Tongue (tissue), 2 donors: Measurements from ENCODE around the gene CHI3L1. TPM values are rescaled to one million over a fixed set of nuclear protein-coding genes. Genes with fewer than 3 reads are reported as not detected.

Source experiments
- DNase-seq: peaks from one replicate; pipeline ENCODE4 v3.0.0-alpha.2; 2015
- total RNA-seq: library from RNA; depleted of rRNA; stranded (reverse); fragments of >200 nt; gene quantifications from one replicate; pipeline ENCODE4 v1.2.3, GENCODE V29; 2014

The CHI3L1 gene
- total RNA-seq, 1 donor from 2014 or later = 1.3 TPM

DNA sequence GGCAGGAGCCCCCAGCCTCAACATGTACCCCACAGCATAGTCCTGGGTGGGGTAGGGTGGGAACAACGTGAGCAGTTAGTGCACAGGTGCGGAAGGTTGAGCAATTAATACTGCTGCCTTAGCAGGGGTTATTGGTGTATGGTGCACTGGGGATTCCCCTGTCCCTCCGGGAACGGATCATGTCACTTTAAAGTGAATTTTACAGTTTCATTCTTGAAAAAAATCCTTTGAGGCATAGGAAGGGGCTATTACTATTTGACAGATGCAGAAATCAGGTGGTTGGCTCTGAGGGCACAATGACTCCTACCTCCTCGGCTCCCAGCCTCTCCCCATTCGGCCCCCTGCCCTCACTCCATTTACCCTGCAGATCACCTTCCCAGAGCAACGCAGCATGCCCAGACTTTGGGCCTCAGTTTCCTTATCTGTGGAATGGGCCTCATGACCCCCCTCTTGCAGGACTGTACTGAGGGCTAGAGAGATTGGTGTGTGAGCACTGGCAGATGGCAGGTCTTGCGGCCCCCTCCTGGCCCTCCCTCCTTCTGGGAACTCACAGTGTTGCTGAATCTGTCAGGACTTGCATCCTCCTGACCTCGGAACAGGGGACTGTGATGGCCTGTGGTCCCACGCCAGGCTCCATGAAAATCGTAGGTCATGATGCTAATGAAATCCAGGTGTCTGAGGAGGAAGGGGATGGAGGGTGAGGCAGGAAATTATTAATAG is 5.7 kb downstream of the CHI3L1 start:
- no peak for DNase-seq

DNA sequence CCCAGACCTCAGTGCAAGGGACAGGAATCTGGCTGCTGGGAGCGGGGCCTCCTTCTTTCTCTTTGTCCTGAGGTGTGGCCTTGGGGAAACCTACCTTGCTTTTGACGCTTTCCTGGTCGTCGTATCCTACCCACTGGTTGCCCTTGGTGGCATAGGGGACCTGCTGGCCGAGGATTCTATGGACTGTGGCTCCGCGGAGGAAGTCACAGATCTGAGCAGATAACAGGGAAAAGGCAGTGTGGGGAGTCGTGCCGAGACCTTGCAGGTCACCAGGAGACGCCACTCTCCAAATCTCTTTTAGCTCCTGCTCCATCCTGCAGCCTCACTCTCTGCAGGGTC is 6.9 kb downstream of the CHI3L1 start:
- DNase-seq = no peak

DNA sequence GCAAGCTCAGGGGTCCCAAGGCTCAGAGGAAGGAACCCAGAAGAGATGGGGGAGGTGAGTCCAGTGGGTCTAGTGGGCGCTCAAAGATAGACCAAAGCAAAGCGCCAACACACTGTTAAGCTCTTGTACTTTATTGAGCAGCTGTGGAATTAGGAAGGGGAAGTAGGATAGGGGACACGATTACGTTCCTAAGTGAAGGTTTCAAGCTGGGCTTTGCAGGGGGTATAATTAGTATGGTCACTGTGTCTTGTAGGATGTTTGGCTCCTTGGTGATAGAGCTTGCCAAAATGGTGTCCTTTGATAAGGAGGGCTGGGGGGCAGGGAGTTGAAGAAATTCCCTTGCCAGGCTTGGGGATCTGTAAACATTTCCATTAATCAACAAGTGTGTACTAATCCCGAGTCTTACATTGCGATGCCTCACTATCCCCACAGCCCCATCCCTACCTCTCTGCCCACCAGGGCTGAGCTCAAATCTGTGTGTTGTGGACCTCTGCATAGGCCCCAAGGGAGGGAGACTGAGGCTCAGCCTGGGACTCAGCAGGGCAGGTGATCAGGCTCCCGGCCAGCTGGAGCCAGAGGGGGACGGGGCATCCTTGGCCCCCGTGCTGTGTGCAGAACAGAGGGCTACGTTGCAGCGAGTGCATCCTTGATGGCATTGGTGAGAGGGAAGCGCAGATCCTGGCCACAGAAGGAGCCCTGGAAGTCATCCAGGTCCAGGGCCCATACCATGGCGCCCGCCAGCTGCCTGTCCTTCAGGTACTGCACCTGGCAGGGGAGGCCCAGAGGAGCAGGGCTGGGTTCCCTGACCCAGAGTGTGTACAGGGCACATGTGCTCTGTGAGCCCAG is 7.5 kb downstream of the CHI3L1 start:
- DNase-seq = no peak

DNA sequence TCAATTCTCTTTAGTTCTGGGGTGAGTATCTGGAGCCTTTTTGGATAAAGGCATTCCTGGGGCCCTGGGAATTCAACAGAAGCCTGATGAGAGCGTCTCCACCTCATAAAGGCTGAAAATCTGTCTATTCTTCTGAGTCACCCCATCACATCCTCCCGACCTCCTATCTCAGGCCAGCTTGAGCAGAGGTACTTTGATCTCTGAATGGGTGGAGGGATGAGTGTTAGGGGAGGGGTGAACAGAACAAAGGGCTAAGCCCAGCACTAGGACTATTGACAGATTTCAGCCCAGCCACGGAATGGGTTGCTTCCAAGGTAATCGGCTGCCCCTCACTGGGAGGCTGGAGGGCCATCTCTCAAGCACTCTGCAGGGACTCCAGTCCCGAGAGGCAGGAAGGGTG is 8.4 kb downstream of the CHI3L1 start:
- no peak for DNase-seq

DNA sequence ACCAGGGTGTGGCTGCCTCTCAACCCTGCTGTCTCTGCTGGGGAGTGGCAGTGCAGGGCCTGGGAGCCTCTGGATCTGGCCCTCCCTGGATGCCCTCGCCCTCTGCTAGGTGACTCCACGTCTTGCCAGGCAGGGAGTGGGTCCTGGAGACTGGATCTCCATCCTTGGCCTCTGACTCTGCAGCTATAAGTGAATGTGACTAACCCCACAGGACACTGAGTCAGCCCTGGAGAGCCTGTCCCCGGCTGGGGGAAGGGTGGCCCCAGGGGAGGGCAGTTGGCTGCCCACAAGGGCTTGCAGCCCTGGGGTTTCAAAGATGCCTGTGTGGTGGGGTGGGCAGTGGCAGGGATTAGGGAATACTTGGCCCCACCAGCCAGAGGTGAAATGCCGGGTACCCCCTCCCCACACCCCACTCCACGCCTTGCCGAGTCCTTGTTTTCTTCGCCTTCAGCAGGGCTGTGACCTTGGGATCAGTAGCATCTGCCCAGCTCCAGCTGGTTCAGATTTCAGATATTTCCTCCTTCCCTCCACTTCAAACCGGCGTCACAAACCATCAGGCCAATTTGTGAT is 8.9 kb downstream of the CHI3L1 start:
- no peak for DNase-seq

DNA sequence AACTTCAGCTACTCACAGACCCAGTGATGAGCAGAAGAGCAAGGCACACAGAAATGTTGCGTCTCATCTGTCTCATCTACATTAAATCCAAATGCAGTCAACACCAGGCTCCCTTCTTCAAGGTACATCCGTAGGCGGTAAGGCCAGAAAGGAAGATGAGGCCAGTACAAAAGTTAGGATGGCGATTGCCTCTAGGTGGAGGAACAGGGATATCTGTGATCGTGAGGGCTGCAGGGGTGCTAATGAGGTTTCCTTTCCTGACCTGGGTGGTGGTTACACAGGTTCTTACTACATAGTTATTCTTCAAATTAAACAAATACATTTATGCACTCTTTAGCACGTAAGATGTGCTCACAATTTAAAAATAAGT is 9.5 kb downstream of the CHI3L1 start:
- no peak for DNase-seq

DNA sequence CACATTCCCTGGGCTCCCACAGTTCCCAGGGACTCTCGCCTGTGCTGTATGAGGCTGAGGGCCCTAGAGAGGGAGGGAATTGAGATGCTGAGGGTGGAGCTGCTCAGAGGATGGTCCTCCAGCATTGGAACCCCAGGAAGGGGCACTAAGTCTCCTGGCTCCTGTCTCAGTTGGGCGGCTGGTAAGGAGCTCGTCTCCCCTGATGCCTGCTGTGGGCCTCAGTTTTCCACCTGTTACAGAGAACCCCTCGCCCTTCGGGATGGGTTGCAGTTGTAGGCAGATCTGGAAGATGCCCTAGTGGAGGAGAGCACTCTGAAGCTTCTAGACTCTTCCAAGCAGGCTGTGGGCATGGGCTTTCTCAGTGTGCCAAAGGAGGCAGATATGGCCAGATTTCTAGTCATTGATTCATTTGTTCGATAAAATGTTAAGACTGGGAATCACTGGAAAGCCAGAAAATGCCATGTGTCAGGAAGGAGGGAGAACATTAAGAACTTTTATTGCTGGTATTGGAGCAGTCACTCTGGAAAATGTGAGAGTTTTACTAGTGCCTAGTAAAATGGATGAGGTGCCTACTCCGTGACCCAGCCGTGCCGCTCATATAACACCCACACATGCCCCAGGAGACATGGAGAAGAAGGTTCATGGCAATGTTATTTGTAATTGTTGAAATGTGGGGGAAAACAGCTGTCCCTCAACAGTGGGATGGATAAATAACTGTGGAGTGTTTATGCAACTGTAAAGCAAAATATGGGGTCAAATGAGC is 10.1 kb downstream of the CHI3L1 start:
- no peak for DNase-seq

DNA sequence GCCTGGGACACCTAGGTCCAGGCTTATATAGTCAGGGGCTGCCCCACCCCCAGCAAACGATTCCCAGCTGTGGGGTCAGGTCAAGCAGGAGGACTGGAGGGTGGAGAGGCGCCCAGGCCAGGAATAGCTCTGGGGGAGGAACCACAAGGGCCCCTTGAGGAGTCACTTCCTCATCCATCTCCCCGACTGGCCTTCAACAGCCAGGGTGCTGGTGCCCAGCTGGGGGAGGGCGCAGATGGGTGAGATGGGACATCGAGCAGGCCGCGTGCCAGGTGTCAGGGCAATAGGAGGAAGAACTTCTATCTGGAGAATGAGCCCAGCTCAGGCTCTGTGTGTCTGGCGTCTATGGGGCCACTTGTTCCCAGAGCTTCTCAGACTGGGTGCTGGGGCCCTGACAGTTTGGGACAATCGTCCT is 10.7 kb downstream of the CHI3L1 start:
- peak; percentile 76 for DNase-seq

DNA sequence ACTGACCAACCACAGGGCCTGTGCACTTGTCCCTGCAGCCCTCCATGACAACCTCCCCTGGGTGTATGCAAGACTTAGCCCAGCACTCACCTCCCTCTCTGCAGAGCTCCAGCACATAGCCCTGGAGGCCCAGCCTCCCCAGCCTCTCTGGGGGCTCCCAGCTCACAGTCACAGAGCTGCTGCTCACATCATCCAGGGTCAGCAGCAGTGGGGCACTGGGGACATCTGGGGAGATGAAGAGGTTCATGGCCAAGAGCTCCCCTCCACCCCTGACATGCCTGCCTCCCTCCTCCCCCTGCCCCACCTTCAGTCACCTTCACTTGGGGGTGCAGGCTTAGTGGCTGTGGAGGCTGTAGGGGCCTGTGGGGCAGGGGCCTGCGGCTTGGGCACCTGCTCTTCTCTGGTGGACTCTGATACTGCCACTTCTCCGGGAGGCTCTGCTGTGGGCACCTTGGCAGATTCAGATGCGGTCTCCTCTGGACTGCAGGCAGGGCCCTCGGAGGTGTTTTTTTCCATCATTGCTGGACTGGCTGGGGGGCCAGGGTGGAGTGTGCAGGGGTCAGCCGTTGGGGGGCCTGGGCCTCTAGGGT is 11.2 kb downstream of the CHI3L1 start, which contains the start of gene MYBPH:
MYBPH (minus strand) TSS at position 590 of the 590 bp plus-strand sequence; CDS start at position 519, 71 bp downstream.
- DNase-seq = no peak

DNA sequence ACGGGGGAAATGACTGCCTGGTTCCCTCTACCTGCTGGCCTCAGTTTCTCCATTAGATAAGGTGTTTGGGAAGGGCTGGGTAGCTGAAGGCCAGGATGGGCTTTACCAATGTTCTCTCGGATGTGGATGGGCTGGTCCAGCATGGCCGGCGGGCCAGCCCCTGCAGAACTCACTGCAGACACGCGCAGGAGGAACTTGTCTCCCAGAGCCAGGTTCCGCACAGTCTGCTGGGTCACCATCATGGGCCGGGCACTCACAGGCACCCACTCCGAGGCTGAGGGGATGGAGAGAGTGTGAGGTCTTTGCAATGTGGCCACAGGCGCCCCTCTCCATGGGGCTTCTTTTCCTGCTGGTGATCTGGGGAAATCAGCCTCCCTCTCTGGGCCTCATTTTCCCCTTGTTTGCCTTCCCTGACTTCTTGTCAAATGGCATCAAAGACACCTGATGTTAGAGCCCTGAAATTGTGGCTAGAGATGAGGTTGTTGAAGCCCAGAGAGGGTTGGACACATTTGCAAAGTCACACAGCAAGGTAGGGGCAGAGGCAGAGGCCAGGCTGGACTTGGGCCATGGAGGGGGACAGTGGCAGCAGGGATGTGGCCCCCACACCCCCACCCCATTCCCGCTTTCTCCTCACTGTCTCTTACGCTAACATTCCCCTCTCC is 12.0 kb downstream of the CHI3L1 start:
- no peak for DNase-seq

DNA sequence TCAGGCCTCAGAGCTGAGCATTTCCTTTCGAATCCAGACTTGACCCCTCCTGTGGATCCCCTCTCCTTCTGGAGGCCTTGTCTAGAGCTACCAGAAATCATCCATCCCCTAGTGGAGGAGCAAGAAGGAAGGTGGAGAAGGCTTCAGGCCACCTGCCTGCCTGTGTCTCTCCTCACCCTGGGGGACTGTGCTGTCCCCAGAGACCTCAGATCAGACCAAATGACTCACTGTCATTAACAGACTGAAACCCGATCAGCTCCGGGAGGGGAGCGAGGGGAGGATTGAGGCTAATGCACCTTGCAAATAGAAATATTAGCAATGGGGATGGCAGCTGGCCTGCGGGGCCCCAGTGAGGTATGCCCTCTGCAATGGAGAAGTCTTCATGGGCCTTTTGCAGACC is 12.9 kb downstream of the CHI3L1 start:
- peak; percentile 85 for DNase-seq

DNA sequence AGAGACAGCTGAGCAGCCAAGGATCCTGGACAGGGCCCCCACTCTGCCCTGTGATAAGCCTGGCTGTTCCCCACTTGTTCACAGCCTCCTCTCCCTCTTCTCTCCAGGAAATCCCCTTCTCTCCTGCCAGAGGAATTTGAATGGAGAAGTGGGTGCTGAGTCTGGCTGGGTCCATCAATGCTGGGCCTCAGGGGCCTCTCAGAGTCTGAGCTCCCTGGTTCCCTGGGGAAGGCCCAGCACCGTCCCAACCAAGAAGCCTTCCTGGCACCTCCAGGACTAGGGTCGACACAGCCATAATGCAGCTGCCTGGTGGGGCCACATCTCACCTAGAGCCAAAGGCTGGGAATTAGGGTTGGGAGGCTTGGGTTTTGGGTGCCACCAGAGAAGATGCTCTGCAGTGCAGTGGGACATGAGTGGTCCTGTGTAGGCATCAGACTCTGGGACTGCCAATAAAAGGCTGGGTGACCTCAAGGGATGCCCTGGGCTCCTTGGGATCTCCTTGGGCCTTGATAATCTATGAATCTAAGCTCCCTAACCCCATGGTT is 13.4 kb downstream of the CHI3L1 start:
- DNase-seq = no peak

DNA sequence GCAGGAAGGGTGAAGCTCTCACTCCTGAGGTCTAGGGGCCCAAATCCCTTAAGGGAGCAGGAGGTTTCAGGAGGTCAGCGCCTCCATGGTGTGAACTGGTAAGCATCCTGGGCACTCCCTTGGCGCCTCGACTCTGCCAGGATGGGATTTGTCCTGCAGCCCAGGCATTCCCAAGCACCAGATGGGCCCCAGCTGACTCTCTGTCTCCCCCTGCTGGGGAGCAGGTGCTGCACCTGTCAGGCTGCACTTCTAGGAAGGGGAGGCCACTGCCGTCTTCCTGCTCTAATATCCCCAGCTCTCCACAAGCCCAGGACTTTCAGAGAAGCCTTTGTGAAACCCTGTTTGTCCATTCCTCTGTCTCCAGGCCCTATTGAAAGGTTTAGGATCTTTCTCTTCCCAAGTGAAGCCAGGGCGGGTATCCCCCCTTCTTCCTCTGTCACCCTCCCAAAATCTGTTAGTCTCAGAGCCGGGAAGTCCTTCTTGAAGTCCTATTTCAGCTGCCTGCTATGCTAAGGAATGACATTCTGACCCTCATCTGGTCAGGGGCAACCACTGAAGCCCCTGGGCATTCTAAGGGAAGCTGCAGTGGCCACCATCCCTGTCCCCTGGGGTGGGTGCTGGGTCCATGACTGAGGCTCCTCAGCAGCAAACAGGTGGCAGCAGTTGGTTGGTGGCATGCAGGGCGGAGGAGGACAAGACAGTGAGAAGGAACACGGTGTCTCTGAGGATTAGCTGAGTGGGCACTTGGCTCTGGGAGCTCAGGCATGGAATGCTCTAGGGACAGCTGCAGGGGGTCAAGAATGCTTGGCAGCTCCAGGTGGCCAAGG is 14.1 kb downstream of the CHI3L1 start:
- DNase-seq = peak; percentile 91

DNA sequence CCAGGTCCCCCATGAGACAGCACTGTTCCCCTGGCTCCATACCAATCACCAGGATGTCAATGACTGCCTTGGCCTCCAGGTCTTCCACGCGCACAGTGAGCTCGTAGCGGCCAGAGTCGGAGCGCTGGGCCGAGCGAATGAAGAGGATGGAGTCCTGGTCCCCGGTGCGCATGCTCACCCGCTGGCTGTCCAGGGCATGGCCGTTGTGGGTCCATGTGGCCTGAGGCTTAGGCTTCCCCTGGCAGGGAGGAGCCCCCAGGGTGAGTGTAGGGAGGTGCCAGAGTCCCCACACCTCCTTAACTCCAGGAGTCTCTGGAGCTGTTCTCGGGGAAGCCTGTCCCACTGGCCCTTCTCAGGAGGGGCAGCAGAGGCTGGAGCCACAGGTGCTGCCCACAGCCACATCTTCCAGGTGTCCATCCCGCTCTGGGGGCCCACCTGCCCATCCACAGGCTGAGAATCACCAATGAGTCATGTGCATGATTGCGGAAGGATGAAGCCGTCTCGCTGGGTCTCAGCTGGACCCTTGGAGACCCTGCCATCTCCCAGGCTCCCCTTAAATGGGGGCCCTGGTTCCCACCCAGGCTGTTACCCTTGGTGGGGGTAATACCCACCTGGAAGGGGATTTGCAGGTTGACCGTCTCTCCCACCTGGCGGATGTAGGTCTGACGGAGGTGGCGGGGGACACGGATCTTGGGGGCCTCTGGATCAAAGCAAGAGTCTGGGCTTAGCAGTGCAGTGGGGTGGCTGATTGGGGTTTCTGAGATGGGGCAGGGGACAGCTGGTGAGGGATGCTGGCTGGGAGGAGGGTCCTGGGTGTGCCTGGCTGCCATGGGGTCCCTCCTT is 14.9 kb downstream of the CHI3L1 start:
- no peak for DNase-seq

DNA sequence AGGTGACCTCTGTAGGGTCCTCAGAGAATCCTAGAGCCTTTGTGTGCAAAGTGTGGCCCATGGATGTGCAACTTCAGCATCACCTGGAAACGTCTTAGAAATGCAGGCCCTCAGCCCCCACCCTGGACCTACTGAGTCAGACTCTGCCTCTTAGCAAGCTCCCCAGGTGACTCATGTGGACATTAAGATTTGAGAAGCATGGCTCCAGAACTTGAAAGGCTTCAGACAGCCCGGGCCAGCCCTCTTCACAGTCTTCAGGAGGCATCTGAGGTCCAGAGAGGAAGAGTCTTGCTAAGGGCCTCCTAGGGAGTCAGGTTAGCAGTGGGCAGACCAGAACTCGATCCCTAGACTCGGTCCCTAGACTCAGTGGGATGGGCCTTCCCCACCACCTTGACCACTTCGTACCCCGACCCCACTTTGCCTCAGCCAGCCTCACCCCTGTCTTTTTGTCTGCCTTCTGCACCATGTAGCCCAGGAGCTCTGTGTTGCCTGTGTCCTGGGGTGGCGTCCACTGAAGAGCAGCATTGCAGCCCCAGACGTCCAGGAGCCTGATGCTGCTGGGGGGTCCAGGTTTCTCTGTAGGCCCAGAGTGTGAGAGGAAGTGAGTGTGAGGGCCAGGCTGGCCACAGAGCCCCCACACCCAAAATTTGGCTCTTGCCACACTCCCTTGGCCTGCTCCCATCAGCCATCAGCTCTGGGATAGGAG is 15.7 kb downstream of the CHI3L1 start:
- DNase-seq = no peak

DNA sequence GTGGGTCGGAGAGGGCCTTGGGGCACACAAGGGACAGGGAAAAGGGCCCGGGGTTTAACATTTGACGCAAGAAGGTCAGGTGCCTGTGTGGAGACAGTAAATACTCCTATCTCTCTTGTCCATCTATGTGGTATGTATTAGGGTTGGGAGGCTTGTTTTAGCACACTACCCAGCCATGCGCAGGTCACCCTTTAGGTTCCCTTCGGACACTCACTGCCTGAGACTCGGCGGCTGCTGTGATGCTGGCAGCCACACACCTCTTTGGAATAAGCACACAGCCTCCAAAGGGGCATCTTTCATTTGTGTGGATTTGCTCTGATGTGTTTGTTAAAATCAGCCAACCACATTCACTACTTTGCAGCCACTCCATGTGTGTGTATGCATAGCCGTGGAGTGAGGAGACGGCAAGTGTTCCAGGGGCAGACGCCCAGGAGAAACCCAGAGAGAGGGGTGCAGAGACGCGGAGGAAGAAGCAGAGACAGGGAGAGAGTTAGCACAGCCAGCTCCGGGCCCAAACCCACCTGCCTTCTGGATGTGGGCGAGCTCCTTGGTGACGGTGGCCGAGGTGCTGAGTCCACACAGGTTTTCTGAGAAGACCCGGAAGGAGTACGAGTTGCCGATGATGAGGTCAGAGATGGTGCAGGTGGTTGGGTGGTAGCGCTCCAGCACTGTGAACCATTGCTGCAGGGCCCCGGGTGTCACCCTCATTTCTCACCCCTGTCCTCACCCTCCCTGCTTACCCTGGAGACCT is 16.6 kb downstream of the CHI3L1 start:
- no peak for DNase-seq

DNA sequence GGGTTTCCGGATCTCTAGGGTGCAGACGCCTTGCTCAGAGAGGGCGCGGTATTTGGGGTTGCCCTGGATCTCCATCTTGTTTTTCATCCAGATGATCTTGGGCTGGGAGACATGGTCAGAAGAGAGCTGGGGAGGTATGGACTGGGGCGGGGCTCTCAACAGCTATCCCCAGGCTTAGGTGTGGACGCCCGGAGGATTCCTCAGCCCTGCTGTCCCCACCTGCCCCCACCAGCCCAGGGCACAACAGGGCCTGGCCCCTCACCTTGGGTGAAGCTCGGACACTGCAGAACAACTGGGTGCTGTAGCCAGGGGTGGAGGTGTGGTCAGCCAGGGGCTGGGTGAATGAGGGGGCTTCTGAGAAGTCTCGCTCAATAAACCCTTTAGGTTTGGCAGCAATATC is 17.5 kb downstream of the CHI3L1 start:
- DNase-seq = no peak

DNA sequence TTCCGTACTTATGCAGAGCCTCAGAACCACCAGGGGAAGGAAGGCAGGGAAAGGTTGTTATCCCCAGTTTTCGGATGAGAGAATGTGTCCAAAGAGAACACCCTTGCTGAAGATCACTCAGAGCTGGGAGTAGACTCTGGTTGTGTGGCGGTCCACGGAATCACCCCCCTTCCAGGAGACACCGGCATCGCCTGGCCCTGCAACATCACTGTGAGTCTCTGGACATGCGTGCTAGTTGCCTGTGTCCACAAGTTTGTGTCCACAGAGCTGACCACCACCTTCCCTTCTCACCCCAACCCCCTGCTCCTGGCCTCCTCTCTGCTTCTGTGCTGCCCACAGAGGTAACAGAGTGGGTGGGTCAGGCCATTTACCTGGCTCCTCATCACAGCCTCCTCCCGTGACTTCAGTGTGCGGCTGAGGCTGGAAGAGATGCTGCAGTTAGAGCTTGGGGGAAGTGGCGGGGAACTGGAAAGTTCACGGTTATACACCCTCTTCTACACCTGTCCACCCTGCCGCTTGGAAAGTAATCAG is 18.2 kb downstream of the CHI3L1 start:
- no peak for DNase-seq
